ENCODE results near the gene ILDR1.

DNA sequence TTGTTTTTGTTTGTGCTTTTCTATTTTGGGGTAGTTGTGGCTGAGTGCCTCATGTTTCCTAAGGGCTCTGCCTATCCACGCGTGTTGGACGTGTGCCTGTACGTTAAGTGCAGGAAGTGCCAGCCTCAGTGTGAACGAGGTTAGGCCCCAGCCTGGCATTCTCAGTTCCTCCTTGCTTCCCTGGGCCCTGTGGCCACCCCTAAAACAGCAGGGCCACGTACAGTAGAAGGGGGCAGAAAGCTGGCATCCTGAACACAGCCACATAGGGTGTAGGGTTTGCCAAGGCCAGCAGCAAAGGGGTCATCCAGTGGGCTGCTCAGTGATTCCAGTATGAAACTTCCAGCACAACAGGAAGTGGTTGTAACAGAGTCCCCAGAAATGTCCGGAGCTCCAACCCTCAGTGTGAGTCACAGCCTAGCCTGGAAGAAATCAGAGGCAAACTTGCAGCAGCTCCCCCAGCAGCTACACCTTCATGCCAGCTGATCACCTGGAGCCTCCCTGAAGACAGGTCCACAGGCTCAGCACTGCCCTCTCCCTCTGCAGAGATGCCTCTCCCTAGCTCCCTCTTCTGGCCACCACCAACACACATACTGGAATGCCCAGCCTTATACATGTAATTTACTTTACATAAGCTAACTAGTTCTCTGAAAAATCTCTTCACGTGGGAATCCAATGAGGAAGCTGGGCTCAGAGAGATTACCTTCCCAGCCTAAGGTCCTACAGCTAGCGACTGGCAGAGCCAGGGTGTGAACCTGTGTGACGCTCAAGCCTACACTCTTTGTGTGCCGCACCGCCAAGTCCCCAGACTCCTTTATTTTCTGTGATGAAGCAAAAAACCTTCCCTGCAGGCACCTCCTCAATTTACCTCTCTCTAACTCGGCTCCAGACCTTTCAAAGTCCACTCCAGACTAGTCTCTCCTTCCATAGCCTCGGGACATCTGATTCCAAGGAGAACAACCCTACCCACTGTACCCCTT lies 26.6 kb downstream of the ILDR1 start:
- TF ChIP-seq YY1 (IDR thresholded peaks at IDR 0.05; ENCODE audit: insufficient read depth, insufficient read length), result no peak
- TF ChIP-seq ZNF274 (IDR thresholded peaks at IDR 0.05; ENCODE audit: low read depth, low read length), result no peak
